HG03469 (cell line): Measurements from ENCODE around the gene LRRN2.
"Not testable (repeated sequence)": the region's sequence is repeated elsewhere in the genome, so short reads cannot be mapped to it uniquely, and the experiment has no call there.

Experiments used
- ATAC-seq: cut with Tn5 transposase; IDR thresholded peaks from one replicate; pipeline ENCODE4 v1.9.1; 2021; ENCODE audit warnings: mild to moderate bottlenecking, moderate library complexity, moderate number of reproducible peaks; ENCODE audit not compliant: unreplicated experiment

Gene LRRN2

GRCh38 chr1:204685236-204686006 is at the start of gene LRRN2:
LRRN2 (minus strand) TSS chr1:204685738; CDS start chr1:204619992, 65,746 bp downstream.
- no peak for ATAC-seq

GRCh38 chr1:204735042-204735441 is 49.5 kb upstream of the LRRN2 start:
- ATAC-seq: no peak

DNA sequence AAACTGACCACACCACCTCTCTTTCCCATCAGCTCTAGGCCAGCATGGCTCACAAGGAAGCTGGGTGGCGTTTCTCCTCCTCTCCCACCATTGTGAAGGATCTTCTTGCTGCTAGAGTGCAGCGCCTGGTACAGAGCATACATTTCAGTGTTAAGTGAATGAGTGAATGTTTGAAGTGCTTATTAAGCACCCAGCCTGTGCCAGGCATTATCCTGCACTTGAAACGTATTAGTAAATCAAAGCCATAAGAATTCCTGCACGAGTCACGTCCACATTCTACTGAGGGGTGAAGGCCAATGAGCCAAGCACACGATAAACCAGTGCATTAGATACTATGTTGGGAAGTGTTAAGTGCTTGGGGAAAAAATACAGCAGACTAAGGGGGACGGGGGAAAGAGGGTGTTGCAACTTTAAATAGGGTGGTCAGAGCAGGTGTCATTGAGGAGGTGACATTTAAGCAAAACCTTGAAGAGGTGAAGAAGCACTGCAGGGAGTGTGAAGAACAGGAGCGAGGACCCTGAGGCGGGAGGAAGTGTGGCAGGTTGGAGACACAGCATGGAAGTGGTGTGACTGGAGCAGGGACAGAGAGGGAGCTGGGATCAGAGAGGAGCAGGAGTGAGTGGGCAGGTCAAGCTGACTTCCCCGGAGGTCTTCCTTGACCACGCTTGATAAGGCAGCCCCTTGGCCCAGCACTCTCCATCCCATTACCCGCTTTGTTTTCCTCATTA is 48.5 kb upstream of the LRRN2 start:
- ATAC-seq: no peak

DNA sequence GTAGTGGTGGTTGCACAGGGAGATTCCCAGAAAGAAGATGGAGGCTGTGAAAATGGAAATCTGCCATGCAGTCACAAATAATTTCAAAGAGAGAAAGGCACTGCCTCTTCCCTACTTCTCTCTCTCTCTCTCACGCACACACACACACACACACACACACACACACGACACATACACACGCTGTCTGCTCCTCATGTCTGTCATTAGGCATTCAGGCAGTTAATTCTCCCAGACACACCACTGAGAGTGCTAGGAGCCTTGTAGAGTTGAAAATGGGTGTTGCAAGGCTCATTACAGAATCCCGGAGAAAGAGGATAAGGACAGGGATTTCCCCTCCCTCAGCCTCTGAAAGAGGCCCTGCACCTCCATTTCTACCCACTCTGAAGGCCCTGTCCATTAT is 47.8 kb upstream of the LRRN2 start:
- no peak for ATAC-seq

DNA sequence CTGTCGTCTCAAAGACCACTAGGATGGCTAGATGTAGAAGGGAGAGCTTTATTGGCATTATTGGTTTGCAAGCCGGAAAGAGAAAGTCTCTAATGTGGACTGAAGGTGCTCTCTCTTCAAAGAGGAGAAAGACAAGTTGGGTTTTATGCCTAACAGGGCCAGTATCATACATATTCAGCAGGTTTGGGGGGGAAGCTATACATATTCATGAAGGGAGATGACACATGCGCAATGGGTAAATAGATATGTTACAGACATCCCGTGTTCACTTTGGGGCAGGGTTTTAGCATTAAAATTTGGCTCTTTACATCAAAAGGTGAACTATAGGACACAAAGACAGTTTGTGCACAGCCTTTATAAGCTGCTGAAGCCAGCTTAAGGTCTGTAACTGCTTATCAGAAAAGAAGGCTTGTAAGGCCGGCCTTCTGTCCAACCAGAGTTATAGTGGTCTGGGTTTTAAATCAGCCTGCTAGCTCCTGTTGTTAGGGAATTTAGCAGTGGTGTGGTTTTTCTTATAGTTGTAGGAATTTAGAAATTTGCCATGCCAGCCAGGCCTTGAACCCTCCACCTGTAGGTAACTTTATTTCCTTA is 46.5 kb upstream of the LRRN2 start:
- ATAC-seq: no peak

DNA sequence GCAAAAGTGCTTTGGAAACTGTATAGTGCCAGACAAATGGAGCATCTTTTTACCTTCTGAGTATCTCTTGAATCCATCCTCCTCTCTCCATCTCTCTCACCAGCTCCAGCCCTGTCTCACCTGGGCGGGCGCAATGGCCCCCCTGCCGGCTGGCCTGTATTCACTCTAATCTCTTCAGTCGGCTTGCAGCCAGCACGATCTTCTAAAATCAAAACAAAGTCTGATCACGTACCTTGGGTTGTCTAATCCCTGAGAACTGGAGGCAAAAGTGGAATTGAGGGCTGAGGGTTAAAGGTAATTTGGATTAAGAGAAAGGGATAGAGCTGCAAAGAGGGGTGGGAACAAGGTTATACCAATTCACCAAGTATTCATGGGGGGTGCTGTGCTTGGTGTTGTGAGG is 46.0 kb upstream of the LRRN2 start:
- no peak for ATAC-seq

- ATAC-seq: no peak
These were observed 45.4 kb upstream of the LRRN2 start for GRCh38 chr1:204730826-204731459.

- no peak for ATAC-seq
These were observed 44.0 kb upstream of the LRRN2 start for GRCh38 chr1:204729516-204729915.

DNA sequence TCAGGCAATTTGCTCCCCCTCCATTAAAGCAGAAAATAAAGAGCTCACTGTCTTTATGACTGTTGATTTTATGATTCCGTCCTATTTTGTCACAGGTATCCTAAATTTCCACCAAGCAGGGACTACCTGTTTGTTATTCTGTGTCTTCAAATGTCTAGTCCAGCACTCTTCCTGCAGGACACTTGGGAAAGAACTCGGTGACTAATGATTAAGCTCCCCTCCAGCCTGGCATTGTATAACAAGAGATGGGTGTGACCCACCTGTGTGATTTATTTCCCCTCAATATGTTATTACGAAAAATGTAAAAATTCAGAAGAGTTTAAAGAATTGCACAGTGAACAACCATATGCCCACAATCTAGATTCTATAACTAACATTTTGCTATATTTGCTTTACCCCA is 42.9 kb upstream of the LRRN2 start:
- ATAC-seq: no peak

DNA sequence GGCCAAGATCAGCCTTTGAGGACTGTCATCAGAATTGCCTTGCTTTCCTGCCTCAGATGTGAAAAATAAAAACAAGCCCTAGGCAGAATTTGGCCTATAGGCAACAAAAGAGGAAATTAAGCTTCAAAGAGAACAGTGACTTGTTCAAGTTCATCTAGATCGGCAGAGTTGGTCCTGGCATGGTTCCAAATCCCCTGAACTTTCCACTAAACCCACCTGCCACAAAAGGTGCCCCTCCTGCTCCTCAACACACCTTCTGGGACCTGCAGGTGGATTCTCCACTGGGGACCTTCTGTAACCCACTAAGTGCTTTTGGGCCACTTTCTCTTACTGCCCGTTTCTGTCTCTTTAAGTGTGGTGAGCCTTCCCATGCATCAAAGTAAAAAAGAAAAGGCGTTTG is 42.5 kb upstream of the LRRN2 start:
- no peak for ATAC-seq

DNA sequence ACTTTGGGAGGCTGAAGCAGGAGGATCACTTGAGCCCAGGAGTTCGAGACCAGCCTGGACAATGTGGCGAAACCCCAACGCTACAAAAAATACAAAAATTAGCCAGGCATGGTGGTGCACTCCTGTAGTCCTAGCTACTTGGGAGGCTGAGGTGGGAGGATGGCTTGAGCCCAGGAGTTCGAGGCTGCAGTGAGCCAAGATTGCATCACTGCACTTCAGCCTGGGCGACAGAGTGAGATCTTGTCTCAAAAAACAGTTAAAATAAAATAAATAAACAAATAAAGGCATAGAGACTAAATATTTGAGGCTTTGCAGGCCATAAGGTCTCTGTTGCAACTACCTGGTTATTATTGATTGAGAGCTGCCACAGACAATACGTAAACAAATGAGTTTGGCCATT is 41.9 kb upstream of the LRRN2 start:
- not testable (repeated sequence) for ATAC-seq

- no peak for ATAC-seq
These were observed 40.9 kb upstream of the LRRN2 start for GRCh38 chr1:204726478-204726877.

DNA sequence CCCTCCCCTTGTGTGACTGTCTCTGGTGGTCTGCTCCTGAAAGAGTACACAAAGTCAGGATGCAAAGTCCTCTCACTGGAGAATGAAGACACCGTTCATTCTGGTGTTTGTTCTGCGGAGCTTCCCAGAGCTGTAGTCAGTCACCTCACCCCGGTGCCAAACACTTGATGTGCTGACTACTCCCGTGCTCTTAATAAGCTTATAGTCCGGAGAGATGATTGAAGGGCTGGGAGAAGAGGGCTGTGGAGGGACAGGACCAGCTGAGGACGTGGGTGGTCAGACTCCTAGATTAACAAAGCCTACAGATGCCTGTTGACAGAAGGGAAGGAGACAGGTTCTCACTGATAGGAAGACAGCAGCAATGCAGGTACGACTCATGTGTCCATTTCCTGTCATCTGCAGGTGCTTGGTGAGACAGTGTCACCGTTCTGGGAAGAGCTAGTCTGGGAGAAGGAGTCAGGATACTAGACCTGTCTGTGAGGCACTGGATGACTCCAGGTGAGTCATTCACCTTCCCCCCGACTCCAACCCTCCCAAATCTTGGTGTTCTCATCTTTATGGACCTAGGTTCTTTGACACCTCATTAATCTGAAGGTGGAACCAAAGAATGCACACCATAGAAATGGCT is 40.4 kb upstream of the LRRN2 start:
- no peak for ATAC-seq

DNA sequence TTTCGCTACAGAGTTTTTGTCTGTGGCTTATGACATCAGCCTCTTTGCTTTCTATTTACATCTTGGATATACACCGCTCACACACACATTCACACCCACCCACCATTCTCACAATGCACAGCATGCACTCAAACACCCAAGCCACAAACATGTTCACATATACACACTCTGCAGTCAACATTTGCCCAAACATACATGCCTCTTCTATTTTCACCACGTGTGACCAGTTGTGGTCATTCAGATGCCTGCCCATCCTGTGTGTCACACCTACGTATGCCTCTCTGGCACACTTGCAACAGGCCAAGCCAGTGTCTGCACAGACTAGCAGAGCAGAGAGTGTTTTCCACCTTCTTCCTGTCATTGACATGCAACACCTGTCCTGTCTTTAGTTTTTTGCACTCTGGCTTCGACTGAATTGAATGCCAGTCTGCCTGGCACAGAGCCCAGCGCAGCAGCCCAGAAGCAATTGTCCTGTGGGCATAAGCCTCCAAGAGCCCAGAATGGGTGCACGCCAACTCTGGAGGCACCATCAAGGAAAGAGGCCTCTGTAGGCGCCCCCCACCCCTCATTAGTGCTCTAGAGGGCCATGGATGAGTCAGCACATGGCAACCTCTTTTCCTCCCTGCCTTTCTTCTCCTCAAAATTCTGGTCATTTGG is 37.7 kb upstream of the LRRN2 start:
- ATAC-seq: no peak

- ATAC-seq: no peak
These were observed 36.0 kb upstream of the LRRN2 start for GRCh38 chr1:204721373-204722055.

GRCh38 chr1:204716660-204717059 is 31.1 kb upstream of the LRRN2 start:
- no peak for ATAC-seq

GRCh38 chr1:204714861-204715511 is 29.4 kb upstream of the LRRN2 start:
- no peak for ATAC-seq

GRCh38 chr1:204714194-204714860 is 28.8 kb upstream of the LRRN2 start:
- no peak for ATAC-seq

DNA sequence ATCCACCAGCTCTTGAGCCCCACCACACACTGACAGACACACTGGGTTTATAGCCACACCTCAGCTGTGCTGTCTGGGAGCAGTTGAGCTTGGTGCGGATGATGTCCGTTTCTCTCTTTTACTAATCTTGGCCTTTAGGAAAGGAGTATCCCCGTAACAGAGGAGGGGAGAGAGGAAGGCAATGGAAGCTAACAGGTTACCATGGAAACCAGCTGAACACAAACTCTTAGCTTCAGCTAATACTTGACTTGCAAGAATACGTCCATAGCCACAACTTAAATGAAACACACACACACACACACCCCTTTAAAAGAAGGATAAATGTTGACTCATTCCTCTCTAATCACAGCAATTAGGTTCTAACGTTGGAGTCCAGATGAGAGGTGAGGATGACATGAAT is 28.0 kb upstream of the LRRN2 start:
- ATAC-seq: no peak
